DMS114 treated with DMSO at 0.1 percent for 48 hours (cell line): ENCODE measurements around the gene ATP5PD.

Source experiments
- DNase-seq: peaks from one replicate; lab custom pipeline; 2025; ENCODE audit not compliant: unreplicated experiment; lab: John Stamatoyannopoulos, UW

Gene ATP5PD

DNA sequence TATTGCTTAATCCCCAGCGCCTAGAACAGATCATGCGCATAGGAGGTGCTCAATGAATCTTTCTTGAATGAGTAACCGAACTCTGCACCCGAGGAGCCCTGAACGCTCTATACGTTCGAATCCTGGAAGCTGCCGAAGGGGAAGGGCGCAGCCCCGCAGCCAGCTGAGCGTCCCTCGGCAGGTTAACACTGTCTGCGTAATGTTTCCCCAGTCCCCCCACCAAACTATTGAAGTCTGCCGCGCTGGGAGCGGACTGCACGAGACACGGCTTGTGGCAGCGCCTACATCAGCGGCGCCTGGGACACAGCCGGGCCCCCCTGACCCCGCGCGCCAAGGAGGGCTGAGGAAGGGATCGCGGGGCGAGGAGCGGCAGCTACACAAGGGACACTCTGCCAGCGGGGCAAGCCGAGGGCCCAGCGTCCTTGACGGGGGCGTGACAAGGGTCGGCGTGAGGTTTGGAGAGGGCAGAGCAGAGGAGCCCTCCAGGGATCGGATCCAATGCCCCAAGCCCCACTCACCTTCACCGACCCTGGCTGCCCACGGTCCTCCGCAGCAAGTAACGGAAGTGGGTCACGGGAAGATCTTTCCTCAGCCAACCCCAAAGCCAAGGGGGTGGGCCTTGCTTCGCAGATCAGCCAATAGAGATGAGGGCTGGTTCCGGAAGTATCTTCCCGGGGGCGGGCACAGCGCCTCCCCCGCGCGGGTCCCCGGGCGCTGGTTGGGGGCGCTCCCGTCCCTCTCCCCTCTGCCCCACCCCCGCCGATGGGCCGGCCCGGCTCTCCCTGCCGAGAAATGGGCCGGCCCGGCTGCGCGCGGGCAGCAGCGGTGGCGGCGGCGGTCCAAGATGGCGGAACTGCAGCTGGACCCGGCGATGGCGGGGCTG lies at the start of gene ATP5PD, which contains the start of gene KCTD2:
ATP5PD (minus strand) TSS at position 563 of the 883 bp plus-strand sequence. CDS start 4,319 bp downstream, outside the sequence.
KCTD2 (plus strand) TSS at position 819 of the 883 bp plus-strand sequence; CDS start at position 845, 26 bp downstream.
- DNase-seq: peak; percentile 91

DNA sequence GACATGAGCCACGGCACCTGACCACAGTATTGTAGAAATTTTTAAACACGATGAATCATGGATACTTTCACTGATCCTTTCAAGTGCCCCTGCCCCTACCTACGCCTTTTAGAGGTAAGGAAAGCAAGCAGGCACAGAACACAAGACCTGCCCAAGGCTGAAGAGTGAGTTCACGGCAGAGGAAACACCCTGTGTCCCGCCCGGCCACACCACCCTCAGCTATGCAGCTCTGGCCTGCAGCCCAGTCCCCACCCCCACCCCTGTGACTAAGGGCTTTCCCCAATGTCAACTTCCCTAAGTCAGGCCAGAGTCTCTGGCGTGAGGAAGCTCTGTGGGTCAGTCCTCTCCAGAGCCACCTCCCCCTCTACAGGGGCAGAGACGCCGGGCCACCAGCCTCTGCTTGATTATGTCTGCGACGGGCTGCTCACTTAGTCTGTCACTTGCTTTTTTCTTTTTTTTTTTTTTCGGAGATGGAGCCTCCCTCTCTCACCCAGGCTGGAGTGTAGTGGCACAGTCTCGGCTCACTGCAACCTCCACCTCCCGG lies 49.4 kb upstream of the ATP5PD start:
- DNase-seq: no peak

DNA sequence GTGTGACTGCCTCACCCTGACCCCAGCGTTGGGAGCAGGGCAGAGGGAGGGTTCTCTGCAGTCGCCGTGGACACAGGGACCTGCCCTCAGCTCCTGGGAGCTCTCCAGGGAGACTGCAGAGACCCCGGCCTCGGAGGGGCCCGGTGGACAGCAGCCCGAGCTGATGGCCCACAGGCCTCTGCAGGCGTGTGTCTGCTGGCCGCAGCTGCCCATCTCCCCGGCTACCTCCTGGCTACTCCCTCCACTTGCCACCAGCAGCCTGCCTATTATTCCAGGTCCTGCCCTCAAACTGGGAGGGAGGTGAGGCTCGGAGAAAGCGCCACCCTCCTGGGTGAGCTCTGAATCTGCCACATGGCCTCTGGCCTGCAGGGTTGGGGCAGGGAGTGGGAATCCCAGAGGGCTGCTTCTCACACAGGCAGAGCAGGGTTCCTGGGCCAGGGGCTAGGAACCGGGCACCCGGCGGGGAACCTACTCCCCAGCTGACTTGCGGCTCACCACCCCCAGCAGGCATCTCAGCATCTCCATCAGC lies 48.2 kb upstream of the ATP5PD start:
- DNase-seq: no peak

DNA sequence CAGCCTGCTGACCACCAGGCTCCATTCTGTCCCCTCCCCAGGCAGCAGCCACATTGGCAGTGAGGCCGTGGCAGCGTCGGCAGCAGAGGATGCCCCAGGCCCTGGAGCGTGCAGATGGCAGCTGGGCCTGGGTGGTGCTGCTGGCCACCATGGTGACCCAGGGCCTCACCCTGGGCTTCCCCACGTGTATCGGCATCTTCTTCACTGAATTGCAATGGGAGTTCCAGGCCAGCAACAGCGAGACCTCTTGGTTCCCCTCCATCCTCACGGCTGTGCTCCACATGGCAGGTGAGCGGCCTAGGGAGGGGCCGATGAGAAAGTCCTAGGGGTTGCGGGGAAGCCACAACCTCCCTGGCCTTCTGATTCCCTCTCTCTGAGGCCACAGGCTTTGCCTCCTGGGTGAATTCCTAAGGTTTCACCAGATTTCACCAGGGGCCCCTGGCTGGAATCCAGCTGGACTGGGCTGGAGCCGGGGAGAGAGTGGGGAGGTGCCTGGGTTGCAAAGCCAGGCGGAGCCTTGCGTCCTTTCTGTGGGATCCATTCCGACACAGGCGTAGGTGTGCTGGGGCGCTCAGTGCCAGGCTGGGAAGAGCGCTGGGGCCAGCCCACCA lies 46.9 kb upstream of the ATP5PD start:
- DNase-seq: no peak

DNA sequence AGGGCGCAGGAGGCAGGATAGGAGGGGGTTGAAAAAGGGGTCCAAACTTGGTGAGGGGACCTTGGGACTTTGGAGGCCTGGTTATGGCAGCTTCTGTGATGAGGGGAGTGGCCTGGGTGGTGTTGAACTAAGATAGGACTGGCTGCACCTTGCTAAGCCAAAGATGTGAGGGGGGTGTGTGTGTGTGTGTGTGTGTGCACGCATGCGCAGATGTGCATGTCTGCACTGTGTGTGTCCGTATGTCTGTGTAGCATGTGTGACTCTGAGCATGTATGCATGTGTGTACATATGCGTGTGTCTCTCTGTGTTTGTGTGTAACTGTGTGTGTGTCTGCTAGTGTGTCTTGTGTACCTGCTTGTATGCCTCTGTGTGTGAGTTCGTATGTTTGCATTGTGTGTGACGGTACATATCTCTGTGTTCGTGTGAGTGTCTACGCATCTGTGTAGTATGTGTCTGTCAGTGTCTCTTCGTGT lies 45.1 kb upstream of the ATP5PD start:
- DNase-seq: no peak

DNA sequence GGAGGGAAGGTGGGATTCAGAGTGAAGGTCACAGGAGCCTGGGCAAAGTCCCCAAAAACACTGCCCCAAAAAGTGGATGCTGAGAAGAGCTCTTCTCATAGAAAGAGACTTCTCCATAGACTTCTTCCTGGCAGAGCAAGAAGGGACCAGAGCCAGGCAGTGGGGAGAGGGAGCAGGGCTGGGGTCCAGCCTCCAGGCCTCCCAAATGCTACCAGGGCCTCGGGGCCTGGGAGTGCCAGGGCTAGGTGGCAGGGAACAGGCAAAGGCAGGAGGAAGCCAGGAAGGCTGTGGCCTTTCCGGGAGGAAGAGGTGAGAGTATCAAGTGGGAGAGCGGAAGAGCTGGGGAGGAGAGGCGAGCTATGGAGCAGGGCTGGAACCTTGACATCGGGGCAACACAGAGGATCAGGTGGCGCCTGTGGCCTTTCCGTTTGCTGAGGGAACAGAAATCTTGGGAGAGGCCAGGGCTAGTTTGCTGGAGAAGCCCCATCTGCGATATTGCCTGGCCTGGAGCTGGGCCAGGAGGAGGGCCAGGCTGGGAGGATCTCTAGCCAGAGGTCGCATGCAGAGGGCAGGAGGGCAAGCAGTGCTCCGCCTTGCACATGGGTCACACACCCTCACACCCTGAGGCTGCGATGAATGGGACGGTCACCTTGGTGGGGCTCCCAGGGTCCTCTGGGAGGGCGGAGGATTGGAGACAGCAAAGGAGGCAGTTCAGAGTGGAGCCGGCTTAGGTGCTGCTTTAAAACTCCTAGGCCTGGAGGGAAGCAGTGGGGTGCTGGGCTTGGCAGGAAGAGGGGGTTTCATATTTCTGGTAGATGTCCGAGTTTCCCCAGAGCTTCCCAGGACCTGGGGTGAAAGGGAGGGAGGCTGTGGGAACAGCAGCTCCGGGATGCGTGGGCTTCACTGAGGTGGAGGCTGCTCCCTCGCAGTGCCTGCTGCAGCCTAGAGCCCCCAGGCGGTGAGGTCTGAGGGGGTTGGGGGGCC lies 44.4 kb upstream of the ATP5PD start:
- no peak for DNase-seq

DNA sequence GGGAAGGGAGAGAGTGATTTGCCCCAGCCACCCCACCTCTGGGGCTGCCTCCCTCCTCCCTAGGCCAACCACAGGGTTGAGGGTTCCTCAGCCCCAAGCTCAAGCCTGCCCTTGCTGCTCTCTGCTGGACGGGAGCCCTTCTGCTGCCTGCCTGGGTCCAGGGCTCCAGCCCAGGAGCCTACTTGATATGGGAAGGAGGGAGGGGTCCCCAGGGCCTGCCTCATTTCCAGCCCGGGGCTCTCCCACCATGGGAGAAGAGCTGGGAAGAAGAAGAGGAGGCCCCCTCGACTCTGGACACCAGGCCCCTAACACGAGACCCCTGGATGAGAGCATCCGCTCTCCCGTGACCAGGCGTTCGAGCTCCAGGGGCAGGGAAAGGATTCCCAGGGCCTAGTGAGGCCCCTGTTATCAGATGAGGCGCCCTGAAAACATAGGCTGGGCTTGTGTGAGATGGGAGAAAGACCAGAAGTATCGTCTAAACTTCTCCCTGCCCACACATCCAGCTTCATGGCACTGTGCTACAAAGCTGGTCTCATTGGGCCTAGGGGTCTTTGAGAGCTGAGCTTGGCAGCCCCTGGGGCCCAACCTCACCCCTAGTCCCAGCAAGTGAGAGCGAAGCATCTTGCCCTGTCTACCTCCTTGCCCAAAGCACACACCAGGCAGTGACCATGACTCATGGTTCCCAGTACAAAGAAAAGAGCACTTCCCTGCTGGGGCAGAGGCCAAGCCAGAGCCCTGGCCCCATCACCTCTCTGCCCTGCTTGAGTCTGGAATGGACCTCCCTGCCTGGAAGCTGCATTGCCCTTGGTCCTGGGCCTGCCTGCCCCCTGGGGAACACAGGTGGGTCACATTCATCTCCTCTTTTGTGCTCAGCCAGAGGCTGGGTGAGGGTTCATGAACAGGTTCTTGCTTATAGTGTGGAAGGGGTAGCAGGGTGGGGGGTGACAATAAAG lies 42.0 kb upstream of the ATP5PD start:
- no peak for DNase-seq

DNA sequence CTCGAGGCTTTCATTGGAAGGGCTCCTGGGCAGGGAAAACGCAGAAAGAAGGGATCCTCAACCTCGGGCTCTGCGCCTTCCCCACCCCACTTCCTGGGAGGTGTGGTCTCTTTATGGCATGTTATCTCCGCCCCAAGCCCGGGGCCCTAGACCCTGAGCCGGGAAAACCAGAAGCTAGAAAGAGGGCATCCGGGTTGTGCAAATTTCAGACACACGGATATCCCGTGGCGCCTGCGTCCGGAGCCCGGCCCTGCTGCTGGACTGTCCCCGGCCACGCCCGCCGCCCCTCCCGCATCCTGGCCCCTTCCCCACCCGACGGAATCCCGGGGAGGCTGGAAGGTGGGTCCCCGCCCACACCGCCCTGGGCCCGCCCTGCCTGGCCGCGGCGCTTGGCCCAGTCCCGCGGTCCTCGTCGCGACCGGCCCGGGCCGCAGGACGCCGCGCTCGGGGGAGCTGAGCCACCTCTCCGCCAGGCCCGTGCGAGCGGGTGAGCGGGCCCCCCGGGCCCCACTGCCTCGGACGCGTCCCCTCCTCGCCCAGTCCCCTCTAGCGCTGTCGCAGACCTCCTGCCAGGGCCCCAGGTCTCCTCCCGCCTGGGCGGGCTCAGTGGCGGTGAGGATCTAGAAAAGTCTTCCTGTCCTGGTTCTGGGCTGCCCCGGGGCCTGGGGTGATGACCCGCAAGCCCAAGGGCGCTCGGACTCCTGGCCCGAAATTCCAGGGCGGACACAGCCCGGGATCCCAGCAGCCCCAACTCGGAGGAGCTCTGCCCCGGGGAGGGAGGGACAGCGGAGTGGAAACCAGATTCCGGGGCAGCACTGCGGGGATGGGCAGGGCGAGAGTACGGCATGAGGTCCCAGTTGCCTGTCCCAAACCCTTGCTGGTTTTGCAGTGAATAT lies 41.0 kb upstream of the ATP5PD start, which contains the start of gene SLC16A5:
SLC16A5 (plus strand) TSS at position 397 of the 896 bp plus-strand sequence. CDS start 5,683 bp downstream, outside the sequence.
- peak; percentile 49 for DNase-seq

DNA sequence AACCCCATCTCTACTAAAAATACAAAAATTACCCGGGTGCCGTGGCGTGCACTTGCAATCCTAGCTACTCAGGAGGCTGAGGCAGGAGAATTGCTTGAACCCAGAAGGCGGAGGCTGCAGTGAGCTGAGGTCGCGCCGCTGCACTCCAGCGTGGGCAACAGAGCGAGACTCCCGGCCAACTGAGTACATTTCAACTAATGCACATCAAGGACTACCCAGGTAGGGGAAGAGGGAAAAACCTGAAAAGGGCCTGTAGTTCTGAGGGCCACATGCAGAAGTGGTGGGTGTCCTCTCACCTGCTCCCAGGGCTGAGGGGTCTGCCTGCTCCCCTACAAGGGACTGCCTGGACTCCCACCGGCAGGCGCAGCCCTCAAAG lies 40.4 kb upstream of the ATP5PD start:
- no peak for DNase-seq

DNA sequence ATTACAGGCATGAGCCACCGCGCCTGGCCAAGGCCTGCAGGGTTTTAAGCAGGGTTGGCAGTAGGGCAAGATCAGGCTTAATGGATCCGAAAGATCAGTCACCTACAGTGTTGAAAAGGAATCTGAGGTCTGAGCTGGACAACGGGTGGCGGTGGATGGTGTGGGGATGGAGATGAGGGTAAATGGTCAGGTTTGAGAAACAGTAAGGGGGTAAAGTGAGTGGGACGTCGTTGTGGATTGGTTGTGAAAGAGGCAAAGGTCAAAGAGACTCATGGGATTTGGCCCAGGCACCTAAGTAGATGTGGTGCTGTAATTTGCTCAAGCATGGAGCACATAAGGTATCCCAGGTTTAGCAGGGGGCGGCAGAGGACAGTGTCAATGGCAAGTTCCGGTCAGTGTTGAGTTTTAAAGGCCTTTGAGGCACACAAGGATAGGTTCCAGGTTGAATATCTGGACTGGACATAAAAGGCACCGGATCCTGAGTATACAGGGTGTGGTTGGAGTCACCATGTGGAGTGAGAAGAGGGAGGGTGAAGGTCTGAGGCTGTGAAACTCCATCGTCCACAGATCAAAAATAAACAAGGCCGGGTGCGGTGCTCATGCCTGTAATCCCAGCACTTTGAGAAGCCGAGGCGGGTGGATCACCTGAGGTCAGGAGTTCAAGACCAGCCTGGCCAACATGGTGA lies 39.9 kb upstream of the ATP5PD start:
- DNase-seq: no peak

DNA sequence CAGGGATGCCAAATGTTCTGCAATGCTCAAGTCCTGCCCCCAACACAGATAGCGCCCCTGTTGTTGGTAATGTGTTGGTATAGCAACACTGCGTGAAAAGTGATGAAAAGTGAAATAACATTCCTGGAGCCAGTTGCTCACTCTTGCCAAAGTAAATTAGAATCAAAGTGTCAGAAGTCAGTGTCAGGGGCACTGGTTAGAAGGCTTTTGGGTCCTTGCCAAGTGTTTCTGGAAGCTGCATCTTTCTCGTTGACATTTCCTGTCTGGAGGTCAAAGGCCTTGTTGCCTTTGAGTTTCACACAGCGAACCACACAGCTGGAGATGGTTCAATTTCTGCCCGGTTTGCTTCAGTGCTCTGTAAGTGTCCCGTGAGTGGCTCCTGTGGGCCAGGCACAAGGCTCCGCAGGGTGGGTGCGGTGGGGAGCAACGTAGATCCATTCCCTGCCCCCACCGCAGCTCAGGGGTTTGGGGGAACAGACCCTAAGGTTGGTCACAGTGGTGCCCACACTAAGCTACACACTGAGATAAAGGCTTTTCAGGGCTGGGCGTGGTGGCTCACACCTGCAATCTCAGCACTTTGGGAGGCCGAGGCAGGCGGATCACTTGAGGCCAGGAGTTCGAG lies 37.4 kb upstream of the ATP5PD start:
- DNase-seq: no peak

DNA sequence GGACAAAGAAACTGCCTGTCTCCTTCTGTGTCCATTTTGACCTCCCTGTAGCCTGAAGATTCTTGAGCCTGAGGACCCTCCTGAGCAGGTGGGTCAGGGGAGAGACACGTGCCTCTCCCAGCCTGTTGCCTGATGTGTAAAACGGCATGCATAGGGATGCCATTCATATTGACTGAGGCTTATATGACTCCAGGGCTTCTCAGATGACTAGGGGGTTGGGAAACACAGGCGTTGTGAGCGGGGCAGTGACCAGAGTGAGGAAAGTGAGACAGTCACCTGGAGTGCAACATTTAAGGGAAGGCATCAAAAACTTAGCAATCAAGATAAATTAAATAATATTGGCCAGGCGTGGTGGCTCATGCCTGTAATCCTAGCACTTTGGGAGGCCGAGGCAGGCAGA lies 35.9 kb upstream of the ATP5PD start:
- no peak for DNase-seq

DNA sequence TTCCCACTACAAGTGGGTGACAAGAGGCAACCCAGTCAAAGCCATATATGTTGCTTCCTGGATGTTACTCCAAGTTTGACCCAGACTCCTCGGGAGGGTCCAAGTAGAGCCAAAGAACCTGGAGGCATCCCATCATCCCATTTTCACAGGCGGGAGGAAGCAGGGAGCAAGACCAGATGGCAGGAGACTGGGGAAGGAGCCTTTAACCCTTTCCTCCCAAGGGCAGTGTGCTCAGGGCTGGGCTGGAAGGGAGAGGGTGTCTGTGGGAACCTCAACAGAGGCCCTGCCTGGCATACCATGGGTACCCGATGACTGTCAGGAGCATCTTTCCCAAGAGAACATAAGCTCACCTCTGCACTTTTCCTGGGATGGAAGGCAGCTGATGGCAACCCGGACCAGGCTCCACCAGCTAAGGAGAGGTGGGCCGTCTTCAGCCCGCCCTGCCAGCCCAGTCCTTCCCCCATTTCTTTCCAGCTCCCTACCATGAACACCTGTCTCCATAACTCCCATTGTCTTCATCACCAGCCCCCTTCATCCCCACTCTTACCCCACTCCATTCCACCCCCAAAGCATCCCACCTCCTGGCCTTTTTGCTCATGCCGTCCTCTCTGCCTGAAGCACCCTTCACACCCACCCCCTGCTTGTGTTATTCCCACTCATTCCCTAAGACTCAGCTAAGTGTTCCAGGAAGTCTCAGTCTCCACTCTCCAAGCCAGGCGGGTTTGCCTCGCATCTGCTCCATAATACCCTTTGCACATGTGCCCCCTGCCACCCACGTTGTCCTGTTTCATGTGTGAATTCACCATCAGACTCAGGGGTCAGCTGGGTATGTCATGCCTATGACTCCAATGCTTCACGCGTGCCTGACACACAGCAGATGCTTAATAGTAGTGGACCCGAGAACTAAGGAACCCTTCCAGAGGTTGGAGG lies 35.1 kb upstream of the ATP5PD start:
- DNase-seq: no peak

DNA sequence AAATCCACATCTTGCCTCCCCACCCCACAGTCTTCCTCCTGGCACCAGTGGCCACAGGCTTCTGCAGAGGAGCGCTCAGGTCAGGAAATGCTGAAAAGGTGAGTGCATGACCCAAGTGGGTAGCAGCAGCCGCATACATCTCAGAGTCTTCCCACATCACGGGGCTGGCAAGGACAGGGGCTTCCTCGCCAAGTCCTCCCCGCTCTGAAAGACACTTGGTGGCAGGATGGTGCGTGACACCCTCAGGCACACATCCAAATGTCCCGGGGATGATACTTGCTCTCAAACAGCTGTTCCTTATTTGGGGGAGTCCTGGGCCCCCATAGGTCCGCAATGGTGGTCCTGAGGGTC lies 32.2 kb upstream of the ATP5PD start:
- DNase-seq: no peak

DNA sequence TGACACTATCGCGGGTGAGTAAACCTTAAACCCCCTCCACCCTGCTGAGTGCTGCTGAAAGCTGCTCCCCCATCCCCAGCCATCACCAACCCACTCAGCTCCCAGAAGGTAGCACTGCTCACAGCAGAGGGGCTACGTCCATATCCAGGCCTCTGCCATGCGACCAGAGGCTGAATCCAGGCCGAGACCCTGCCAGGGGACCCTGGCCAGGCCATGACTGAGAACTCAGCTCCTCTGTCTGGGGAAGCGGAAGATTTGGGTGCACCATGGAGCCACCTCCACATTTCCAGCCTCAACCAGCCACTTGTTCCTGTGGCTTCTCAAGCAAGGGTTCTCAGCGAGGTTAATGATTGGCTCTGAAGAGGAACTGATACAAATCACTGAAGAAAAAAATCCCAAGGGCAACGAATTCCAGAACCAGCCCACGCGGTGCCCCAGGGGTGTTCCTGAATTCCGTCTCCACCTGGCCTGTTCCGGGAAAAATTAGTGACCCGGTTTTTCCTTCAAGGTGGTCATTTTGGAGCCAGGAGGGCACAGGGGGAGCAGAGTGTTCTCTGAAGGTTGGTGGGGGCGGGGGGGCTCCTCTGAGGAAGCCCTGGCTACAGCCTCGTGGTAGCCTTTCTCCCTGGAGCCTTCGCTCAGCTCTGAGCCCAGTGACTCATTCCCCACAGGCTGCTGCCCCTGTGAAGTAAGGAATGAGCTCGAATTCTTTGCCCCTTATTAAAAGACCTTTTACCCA lies 31.7 kb upstream of the ATP5PD start:
- DNase-seq: no peak
